GM12878 (cell line): Measurements from ENCODE around the gene PIK3R2. TPM values are rescaled to one million over a fixed set of nuclear protein-coding genes. Genes with fewer than 3 reads are reported as not detected.
A peak's percentile ranks its signal among the peaks of the same experiment; 100 is the strongest.

Source experiments
- ATAC-seq: fragments of 200-7000 bp; cut with Tn5 transposase; 3 replicates; pipeline ENCODE4 v1.9.1; 2020; ENCODE audit warnings: mild to moderate bottlenecking, moderate library complexity
- BruUV-seq: library from RNA; stranded (reverse); fragments of 400-500 nt; replicated peaks from 2 replicates; lab custom pipeline; 2021; lab: Mats Ljungman, UMichigan
- CTCF ChIA-PET: fragments of 300-600 bp; sonication (Branson Sonifier 250); formaldehyde crosslinking; extraction: SDS; loops from one replicate; lab custom pipeline; 2021; ENCODE audit warnings: inconsistent platforms; lab: Yijun Ruan, JAX
- POLR2A ChIA-PET: fragments of 350-600 bp; formaldehyde crosslinking; extraction: SDS; loops from one replicate; lab custom pipeline; 2021; ENCODE audit warnings: inconsistent platforms; lab: Charles Lee
- RAD21 ChIA-PET: fragments of 300-600 bp; sonication (Branson Sonifier 250); formaldehyde crosslinking; loops from one replicate; lab custom pipeline; 2023; ENCODE audit warnings: antibody characterized with exemption; ENCODE audit not compliant: unreplicated experiment; lab: Charles Lee
- SMC1A ChIA-PET: fragments of 300-600 bp; sonication (Branson Sonifier 250); formaldehyde crosslinking; loops from one replicate; lab custom pipeline; 2023; ENCODE audit not compliant: unreplicated experiment, uncharacterized antibody; lab: Charles Lee
- DNase-seq: peaks from one replicate; pipeline ENCODE4 v3.0.0-alpha.2; 2011; ENCODE audit warnings: low read depth, low spot score
- FAIRE-seq: peaks from 3 replicates; lab custom pipeline; 2011; peaks lifted over from hg19 to GRCh38; lab: Jason Lieb, UNC
- H2AFZ ChIP-seq: 2 replicates; pipeline ENCODE4 v1.6.0; 2011; ENCODE audit warnings: low read depth, low read length, control low read depth; ENCODE audit not compliant: control insufficient read depth
- H3K27ac ChIP-seq: 2 replicates; pipeline ENCODE4 v1.5.1; 2011; ENCODE audit warnings: control low read depth; ENCODE audit not compliant: control insufficient read depth, insufficient read depth
- H3K27me3 ChIP-seq, 2 experiments: replicated peaks in 1 of 2; 2 replicates each; pipeline versions ENCODE4 v1.6.0 to v1.6.1; 2011; ENCODE audit warnings: low read length in 1 of 2; ENCODE audit not compliant: control insufficient read depth in 2 of 2, insufficient read depth in 2 of 2
- H3K36me3 ChIP-seq, 2 experiments: 2 replicates each; pipeline ENCODE4 v1.5.1; 2011; ENCODE audit warnings: low read length in 1 of 2; ENCODE audit not compliant: control insufficient read depth in 2 of 2, insufficient read depth in 2 of 2
- H3K4me1 ChIP-seq: 2 replicates; pipeline ENCODE4 v1.6.1; 2011; ENCODE audit warnings: mild to moderate bottlenecking, low read length, moderate library complexity, mixed read lengths; ENCODE audit not compliant: control insufficient read depth, insufficient read depth
- H3K4me2 ChIP-seq: 2 replicates; pipeline ENCODE4 v1.6.0; 2011; ENCODE audit warnings: control low read depth; ENCODE audit not compliant: control insufficient read depth, insufficient read depth
- H3K4me3 ChIP-seq: fragments of 200-600 bp; sonication (generic); 2 replicates; pipeline ENCODE4 v1.5.1; 2016
- H3K79me2 ChIP-seq: 2 replicates; pipeline ENCODE4 v1.6.0; 2011; ENCODE audit warnings: low read length; ENCODE audit not compliant: control insufficient read depth, insufficient read depth
- H3K9ac ChIP-seq: 2 replicates; pipeline ENCODE4 v1.8.0; 2011; ENCODE audit warnings: low read length, control low read depth, mixed read lengths; ENCODE audit not compliant: control insufficient read depth, insufficient read depth
- H3K9me3 ChIP-seq: replicated peaks from 3 replicates; pipeline ENCODE4 v1.5.1; 2011; ENCODE audit warnings: mild to moderate bottlenecking, low read length; ENCODE audit not compliant: control insufficient read depth, insufficient read depth
- H4K20me1 ChIP-seq: 2 replicates; pipeline ENCODE4 v1.6.0; 2011; ENCODE audit not compliant: control insufficient read depth, insufficient read depth
- BACH1 ChIP-seq: fragments of 450-650 bp; IDR thresholded peaks from 2 replicates; pipeline ENCODE4 v1.6.1; 2017; ENCODE audit warnings: mild to moderate bottlenecking, borderline replicate concordance
- GABPA ChIP-seq: IDR thresholded peaks from 2 replicates; pipeline ENCODE4 v1.6.1; 2014; ENCODE audit warnings: antibody characterized with exemption, low read depth, mild to moderate bottlenecking, inconsistent platforms
- HCFC1 ChIP-seq: fragments of 150-350 bp; IDR thresholded peaks from 2 replicates; pipeline ENCODE4 v1.6.1; 2014; ENCODE audit warnings: low read length
- HDGF ChIP-seq: fragments of 450-650 bp; IDR thresholded peaks from 2 replicates; pipeline ENCODE4 v1.6.1; 2016; ENCODE audit warnings: antibody characterized with exemption
- MXI1 ChIP-seq: fragments of 150-350 bp; IDR thresholded peaks from 2 replicates; pipeline ENCODE4 v1.6.1; 2011; ENCODE audit warnings: low read depth, mild to moderate bottlenecking, inconsistent platforms, low read length, improper control_type of control experiment
- NKRF ChIP-seq: fragments of 450-650 bp; conservative IDR thresholded peaks from 2 replicates; pipeline ENCODE4 v1.6.1; 2017; ENCODE audit warnings: mild to moderate bottlenecking, moderate library complexity
- NRF1 ChIP-seq: conservative IDR thresholded peaks from 2 replicates; pipeline ENCODE4 v1.6.1; 2011; ENCODE audit warnings: mild to moderate bottlenecking, low read depth, low read length, improper control_type of control experiment
- PML ChIP-seq: IDR thresholded peaks from 2 replicates; pipeline ENCODE4 v1.6.1; 2012; ENCODE audit warnings: low read length, inconsistent platforms
- SMARCA5 ChIP-seq: fragments of 450-650 bp; IDR thresholded peaks from 2 replicates; pipeline ENCODE4 v1.6.1; 2017; ENCODE audit warnings: mild to moderate bottlenecking
- SRF ChIP-seq, 2 experiments: IDR thresholded peaks; 2 replicates each; pipeline ENCODE4 v1.6.1; 2011; ENCODE audit warnings: low read depth in 2 of 2, low read length in 2 of 2, mild to moderate bottlenecking in 1 of 2, moderate library complexity in 1 of 2
- WGBS: methylation state at CpG from one replicate; pipeline ENCODE4 v1.1.6; 2016; ENCODE audit warnings: low lambda C conversion rate; ENCODE audit not compliant: insufficient replicate concordance, insufficient coverage; ENCODE audit errors: missing lambda C conversion rate; 5-methylcytosine and 5-hydroxymethylcytosine counted together
- in situ Hi-C: fragments of 300-500 bp; cut with MboI; formaldehyde crosslinking; loops from 9 replicates; pipeline ENCODE4 v1.14.3; 2018; ENCODE audit warnings: mixed read lengths
- intact Hi-C: fragments of 100-400 bp; cut with micrococcal nuclease; formaldehyde crosslinking; loops from one replicate; pipeline ENCODE4 v1.14.2; 2022; ENCODE audit not compliant: unreplicated experiment
- polyA plus RNA-seq, 11 experiments: library from polyadenylated mRNA; depleted of rRNA in 4 of 11; unstranded in 6 of 11; stranded (reverse) in 5 of 11; fragments of >200 nt; fragmentation: Nextera tagmentation in 4 of 11; fragmentation: Illumina TruSeq in 1 of 11; extraction: Ambion mirVana in 4 of 11; extraction: Trizol in 1 of 11; gene quantifications; 1 replicate in 1 of 11; 2 replicates in 10 of 11; pipeline versions ENCODE4 v1.2.1 to v1.2.3, GENCODE V29; 2011 to 2016; ENCODE audit warnings: inconsistent platforms in 2 of 11, missing spikeins in 2 of 11, low read depth in 1 of 11
- total RNA-seq, 4 experiments: library from RNA; depleted of rRNA in 3 of 4; stranded (reverse); fragments of >200 nt in 3 of 4; fragmentation: Illumina TruSeq in 1 of 4; extraction: Trizol in 1 of 4; gene quantifications; 2 replicates each; pipeline versions ENCODE4 v1.2.1 to v1.2.3, GENCODE V29; 2013 to 2021

PIK3R2 gene
- total and polyA plus RNA-seq, 10 of the 15 experiments (the other 5 are each of a cell fraction or from before 2014, with no cell fraction given), result 0.26 to 22.6 (median 2.5) TPM

- ChIA-PET POLR2A (interaction anchor here (0.8 to 2.1 kb wide), 6 partner anchors 8 to 86 kb away, joined by 3 to 10 read pairs (median 4); partner anchors contain the start of gene RAB3A), SMC1A (interaction anchor here (1.2 to 3.4 kb wide), 6 partner anchors 9 to 110 kb away, joined by 3 to 18 read pairs (median 4); partner anchors contain the start of gene RAB3A), CTCF (interaction anchor here (0.6 to 3.8 kb wide), 4 partner anchors 10 to 85 kb away, joined by 3 to 30 read pairs (median 6); partner anchors contain the start of gene RAB3A), RAD21 (interaction anchor here (0.6 to 4.5 kb wide), 5 partner anchors 14 to 101 kb away, joined by 3 to 29 read pairs (median 3); no protein-coding TSS in a partner anchor)
- Histone ChIP-seq H3K9me3 (no peaks in the 10 kb centered on the region), H3K27me3 (no peaks in the 10 kb centered on the region), H3K4me3 (peak overlapping the region; percentile 79), H2AFZ (no peak overlapping the region; the same call in 1 of the 2 replicates), H3K4me2 (peak overlapping the region; percentile 96), H3K9ac (peak overlapping the region; percentile 69), H3K36me3 (peaks cover 5 to 15% of the 10 kb centered on the region in 2 experiments; a peak in 3 of 4 replicates), H3K4me1 (peaks cover 11% of the 10 kb centered on the region), H3K27ac (no peak overlapping the region), H4K20me1 (no peaks in the 10 kb centered on the region), H3K79me2 (peaks cover 5% of the 10 kb centered on the region)
- BruUV-seq, result no TSS peak
- in situ Hi-C loops, result no loop called here
- DNase-seq (no peak), ATAC-seq (no peak), FAIRE-seq (no peak)
- TF ChIP-seq NRF1 (no peak), BACH1 (no peak)
- 0% methylated on average over 12 of the region's 12 CpGs for WGBS
- intact Hi-C loops, result no loop called here
Measured at GRCh38 chr19:18194181-18194530, 41.2 kb downstream of the PIK3R2 start.

- DNase-seq, result no peak
- TF ChIP-seq SRF (IDR thresholded peaks at IDR 0.05; ENCODE audit: low read depth in 2 of 2, low read length in 2 of 2), result no peak
- peak; percentile 76 for TF ChIP-seq HDGF
- no peak for TF ChIP-seq PML
- no peak for TF ChIP-seq MXI1
- no peak for TF ChIP-seq NKRF
- no peak for TF ChIP-seq SMARCA5
- no peak for TF ChIP-seq HCFC1
- TF ChIP-seq GABPA, result no peak
Measured at GRCh38 chr19:18194554-18195238, 41.7 kb downstream of the PIK3R2 start.

More at GRCh38 chr19:18194554-18195238, 41.7 kb downstream of the PIK3R2 start:
- no peak overlapping the region for H3K27ac ChIP-seq
- ChIA-PET POLR2A (interaction anchor here (0.6 to 2.1 kb wide), 8 partner anchors 7 to 125 kb away, joined by 3 to 10 read pairs (median 4); partner anchors contain the start of gene RAB3A), SMC1A (interaction anchor here (1.2 to 1.7 kb wide), 5 partner anchors 9 to 110 kb away, joined by 3 to 5 read pairs (median 4); partner anchors contain the start of gene RAB3A), RAD21 (interaction anchor here (0.6 to 4.5 kb wide), 8 partner anchors 10 to 101 kb away, joined by 3 to 29 read pairs (median 3); no protein-coding TSS in a partner anchor), CTCF (interaction anchor here (0.9 to 3.8 kb wide), 5 partner anchors 10 to 85 kb away, joined by 3 to 30 read pairs (median 5); partner anchors contain the start of gene RAB3A)
- WGBS, result 5% methylated on average over 27 of the region's 27 CpGs
- intact Hi-C loops, result no loop called here
- H3K79me2 ChIP-seq, result peaks cover 5% of the 10 kb centered on the region
- H2AFZ ChIP-seq, result peak overlapping the region; percentile 86
- H3K9me3 ChIP-seq, result no peaks in the 10 kb centered on the region
- no peak for FAIRE-seq
- H3K9ac ChIP-seq, result peak overlapping the region; percentile 69; the same call in 1 of the 2 replicates
- no TSS peak for BruUV-seq
- H3K36me3 ChIP-seq, result peaks cover 5 to 17% of the 10 kb centered on the region in 2 experiments; a peak in 3 of 4 replicates
- H3K4me2 ChIP-seq, result peak overlapping the region; percentile 96
- H4K20me1 ChIP-seq, result no peaks in the 10 kb centered on the region
- peaks cover 11% of the 10 kb centered on the region for H3K4me1 ChIP-seq
- H3K4me3 ChIP-seq, result peak overlapping the region; percentile 79
- in situ Hi-C loops, result no loop called here
- no peaks in the 10 kb centered on the region for H3K27me3 ChIP-seq
- peak; percentile 5; the same call in 2 of the 3 replicates for ATAC-seq
